ENCODE measurements around the gene STX18.

DNA sequence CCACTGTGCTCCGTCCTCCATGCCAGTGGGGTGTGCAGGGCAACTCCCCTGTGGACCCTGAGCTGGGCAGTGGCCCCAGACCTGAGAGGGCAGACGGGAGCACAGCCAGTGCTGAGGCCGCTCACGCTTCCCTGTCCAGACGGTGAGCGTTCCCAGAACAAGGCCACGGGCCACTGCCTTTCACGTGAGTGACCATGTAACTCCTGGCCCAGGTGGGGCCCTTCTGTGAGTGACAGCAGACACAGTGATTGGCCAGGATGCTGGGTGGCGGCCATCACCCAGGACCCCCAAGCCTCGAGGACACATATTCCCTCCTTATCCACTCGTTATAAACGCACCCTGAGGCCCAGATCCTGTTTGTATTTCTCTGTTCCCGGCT lies 144.4 kb downstream of the STX18 start:
- TF ChIP-seq, protein P1, sequence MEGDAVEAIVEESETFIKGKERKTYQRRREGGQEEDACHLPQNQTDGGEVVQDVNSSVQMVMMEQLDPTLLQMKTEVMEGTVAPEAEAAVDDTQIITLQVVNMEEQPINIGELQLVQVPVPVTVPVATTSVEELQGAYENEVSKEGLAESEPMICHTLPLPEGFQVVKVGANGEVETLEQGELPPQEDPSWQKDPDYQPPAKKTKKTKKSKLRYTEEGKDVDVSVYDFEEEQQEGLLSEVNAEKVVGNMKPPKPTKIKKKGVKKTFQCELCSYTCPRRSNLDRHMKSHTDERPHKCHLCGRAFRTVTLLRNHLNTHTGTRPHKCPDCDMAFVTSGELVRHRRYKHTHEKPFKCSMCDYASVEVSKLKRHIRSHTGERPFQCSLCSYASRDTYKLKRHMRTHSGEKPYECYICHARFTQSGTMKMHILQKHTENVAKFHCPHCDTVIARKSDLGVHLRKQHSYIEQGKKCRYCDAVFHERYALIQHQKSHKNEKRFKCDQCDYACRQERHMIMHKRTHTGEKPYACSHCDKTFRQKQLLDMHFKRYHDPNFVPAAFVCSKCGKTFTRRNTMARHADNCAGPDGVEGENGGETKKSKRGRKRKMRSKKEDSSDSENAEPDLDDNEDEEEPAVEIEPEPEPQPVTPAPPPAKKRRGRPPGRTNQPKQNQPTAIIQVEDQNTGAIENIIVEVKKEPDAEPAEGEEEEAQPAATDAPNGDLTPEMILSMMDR (IDR thresholded peaks at IDR 0.05 in 4 of 5, conservative IDR thresholded peaks at IDR 0.05 in 1 of 5): no peak
- no peak for TF ChIP-seq POLR2A (IDR thresholded peaks at IDR 0.05)
